Loucy (cell line): ENCODE data around the gene PTPN3.

ENCODE experiments used
- CTCF ChIP-seq: fragments of 200-600 bp; sonication (generic); conservative IDR thresholded peaks from 2 replicates; pipeline ENCODE4 v1.5.1; 2014; ENCODE audit warnings: mild to moderate bottlenecking, antibody characterized with exemption, low read length
- EZH2phosphoT487 ChIP-seq: fragments of 200-600 bp; IDR thresholded peaks from 2 replicates; pipeline ENCODE4 v1.6.1; 2018; ENCODE audit warnings: antibody characterized with exemption, mild to moderate bottlenecking, moderate library complexity, borderline replicate concordance

GRCh38 chr9:109536859-109537258 lies 38.8 kb upstream of the PTPN3 start:
- no peak for TF ChIP-seq CTCF
- TF ChIP-seq EZH2phosphoT487, result no peak
